HL-60/S4 treated with retinoic acid at 250 ng/mL for 4 days and 3 days (cell line): ENCODE data around the gene ATXN10.
"Not testable (repeated sequence)": the region's sequence is repeated elsewhere in the genome, so short reads cannot be mapped to it uniquely, and the experiment has no call there.

ENCODE experiments used
- in situ Hi-C: fragments of 300-500 bp; cut with MboI; formaldehyde crosslinking; loops from 2 replicates; pipeline ENCODE4 v1.7.0; 2022; ENCODE audit warnings: low sequenced_read_pairs

The ATXN10 gene

DNA sequence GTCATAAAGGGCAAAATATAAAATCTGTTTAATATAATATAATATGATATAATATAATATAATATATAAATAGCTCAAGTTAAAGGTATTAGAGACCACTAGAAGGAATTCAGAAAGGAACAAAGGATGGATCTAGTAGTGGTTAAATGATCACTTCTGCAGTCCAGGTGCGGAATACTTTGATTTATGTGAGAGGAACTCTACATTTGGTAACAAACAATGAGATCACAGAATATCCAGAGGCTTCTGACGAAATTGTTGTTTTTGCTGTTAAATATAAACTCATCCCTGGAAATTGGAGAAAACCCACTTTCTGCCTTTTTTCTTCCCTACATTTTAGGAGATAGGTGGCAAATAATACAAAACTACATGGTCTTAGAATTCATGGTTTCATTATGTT, 36.0 kb downstream of the ATXN10 start:
- in situ Hi-C loops = no loop called here

- in situ Hi-C loops = no loop called here
Measured at GRCh38 chr22:45708145-45708544, 36.5 kb downstream of the ATXN10 start.

GRCh38 chr22:45709060-45709739, 37.6 kb downstream of the ATXN10 start:
- in situ Hi-C loops = no loop called here

DNA sequence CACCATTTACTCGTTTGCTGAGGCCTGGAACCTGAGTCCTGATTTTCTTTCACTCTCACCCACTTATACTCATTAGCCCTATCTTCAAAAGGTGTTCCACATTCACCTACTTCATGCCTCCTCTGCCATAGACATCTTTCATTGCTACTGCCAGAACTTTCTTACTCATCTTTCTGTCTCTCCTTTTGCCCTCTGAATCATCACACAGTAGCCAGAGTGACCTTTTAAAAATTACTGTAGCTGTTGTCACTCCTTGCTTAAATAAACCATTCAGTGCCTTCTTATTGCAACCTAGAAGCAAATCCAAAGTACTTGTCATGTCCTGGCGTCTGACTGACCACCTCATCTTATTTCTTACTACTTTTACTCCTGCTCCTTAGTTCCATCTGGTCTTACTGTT, 38.2 kb downstream of the ATXN10 start:
- in situ Hi-C loops = no loop called here

- in situ Hi-C loops = no loop called here
Measured at GRCh38 chr22:45710469-45710868, 38.8 kb downstream of the ATXN10 start.

DNA sequence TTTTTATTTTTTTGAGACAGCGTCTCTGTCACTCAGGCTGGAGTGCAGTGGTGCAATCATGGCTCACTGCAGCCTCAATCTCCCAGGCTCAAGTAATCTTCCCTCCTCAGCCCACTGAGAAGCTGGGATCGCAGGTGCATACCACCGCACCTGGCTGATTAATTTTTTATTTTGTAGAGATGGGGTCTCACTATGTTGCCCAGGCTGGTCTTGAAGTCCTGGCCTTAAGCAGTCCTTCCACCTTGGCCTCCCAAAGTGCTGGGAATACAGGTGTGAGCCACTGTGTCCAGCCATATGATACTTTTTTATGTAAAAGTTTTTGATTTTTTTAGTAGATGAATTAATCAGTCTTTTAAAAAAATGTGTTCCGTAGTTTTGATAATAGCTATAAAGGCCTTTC, 42.8 kb downstream of the ATXN10 start:
- in situ Hi-C loops = not testable (repeated sequence)

- in situ Hi-C loops = no loop called here
Measured at GRCh38 chr22:45717789-45718188, 46.2 kb downstream of the ATXN10 start.

DNA sequence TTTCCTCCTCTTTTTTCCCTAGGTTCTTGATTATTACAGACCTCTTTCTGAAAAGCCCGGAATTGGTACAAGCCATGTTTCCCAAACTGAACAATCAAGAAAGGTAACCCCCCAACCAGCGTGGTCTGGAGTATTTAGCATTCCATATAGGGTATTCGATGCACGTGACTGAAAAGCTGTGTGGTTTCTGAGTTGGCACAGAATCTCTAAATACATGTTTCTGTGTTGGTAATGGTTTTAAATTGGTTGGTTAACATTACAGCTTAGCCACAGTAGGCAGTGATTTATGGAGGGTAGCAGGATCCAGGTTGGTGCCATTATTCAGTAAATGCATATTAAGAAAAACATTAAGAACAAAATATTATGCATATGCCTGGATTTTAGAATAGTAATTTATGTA, 46.8 kb downstream of the ATXN10 start:
- in situ Hi-C loops = no loop called here

DNA sequence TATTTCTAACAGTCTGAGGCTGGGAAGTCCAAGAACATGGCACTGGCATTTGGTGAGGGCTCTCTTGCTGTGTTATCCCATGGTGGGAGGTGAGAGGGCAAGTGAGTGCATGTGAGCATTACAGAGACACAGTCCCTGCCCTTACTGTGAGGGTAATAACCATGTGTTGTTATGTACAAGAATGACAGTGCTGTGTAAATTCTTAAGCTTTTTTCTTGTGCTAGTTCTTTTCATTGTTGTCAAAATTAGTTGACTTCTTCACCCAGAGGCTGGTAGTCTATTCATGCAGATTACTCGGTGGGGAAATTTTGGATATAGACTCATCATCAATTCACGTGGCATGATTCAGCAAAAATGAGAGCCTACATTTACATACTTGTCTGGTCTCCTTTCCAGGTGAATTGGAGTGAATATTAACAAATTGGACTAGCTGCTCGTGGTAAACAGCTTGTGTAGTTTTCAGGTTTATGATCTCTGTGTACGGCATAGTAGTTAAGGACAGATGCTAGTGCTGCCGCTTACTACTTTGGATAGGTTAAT, 49.3 kb downstream of the ATXN10 start:
- in situ Hi-C loops = no loop called here

DNA sequence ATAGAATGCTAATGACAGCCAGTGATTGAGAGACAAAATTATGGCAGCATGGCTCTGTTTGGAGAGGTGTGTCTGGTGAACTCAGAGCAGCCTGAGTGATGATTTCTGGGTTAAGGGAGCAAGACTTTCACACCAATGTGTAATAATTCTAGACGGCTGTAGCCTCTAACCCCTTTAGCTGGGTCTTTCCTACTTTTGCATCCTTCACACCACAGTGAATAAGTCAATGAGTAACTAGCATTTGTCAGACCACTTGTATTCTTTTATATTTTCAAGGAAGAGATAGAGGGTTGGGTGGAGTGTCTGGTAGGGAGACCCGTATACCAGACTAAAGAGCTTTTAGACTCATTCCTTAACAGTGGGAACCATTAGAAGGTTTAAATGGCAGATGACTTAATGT, 50.4 kb downstream of the ATXN10 start:
- in situ Hi-C loops = no loop called here

- in situ Hi-C loops = no loop called here
Measured at GRCh38 chr22:45726081-45726480, 54.4 kb downstream of the ATXN10 start.

DNA sequence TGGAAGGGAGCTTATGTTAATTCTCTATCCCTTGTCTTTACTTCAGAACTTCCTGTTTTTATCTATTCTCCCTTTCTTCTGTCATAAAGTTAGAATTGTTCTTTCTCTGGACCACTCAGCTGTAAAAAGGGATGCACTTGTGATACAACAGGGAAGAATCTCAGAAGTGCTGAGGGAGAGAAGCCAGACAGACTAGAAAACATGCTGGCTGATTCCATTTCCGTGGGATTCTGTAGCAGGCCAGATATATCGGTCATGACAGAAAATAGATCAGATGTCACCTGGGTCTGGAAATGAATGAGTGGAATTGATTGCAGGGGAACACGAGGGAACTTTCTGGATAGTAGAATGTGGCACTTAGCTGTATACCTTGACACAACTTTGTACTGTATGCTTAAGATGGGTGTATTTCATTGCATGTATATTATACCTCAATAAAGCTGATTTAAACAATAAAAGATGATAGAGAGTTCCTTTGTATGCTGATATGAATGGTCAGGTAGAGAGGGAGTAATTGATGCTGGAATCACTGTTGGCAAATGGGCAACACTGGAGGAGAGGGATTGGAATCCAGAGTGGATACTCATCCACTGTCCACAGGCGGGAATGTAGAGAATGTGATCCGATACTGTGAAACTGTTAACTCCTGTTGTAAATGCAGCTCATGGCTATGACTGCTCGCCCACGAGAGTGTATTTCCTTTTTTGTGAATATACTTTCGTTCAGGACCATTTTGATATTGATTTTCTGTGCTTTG, 59.6 kb downstream of the ATXN10 start:
- in situ Hi-C loops = no loop called here

DNA sequence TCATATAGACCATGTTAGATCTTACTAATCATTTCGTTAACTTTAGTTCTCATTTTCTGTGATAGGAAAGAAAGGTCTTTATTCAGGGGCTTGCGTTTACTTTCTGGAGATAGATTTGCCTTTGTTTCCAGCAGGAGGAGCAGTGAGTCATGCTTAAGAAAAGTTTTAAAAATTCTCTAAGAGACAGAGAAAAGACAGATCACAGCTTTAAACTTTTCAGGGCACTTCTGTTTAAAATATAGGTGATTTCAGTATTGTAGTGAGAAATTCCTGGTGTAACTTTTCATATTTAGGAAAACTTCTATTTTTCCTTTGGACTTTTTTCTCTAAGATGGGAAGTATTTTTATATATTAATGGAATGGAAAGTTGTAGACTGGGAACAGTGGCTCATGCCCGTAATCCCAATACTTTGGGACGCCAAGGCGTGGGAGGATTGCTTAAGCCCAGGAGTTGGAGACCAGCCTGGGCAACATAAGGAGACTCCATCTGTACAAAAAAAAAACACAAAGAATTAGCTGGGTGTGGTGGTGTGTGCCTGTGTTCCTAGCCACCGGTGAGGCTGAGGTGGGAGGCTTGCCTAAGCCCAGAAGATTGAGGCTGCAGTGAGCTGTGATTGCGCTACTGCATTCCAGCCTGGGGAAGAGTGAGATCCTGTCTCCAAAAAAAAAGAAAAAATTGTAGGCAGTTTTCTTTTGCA, 60.3 kb downstream of the ATXN10 start:
- in situ Hi-C loops = no loop called here

GRCh38 chr22:45735273-45735672, 63.6 kb downstream of the ATXN10 start:
- in situ Hi-C loops = no loop called here

DNA sequence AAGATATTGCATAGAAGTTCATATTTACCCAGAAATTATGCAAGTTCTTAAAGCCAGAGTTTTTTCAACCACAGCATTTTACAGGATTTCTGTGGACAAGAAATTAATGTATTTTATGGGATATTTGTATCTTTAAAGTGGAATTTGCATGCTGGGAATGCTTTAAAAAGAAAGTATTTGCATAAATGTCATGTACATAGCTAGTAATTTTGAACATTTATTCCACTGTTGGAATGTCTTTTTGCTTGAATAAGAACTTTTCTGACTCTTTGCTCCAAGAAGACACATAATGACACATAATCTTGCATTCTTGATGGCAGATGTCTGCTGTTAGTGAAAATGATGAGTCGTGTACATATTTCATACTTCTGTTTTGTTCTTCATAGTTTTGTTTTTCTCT, 66.6 kb downstream of the ATXN10 start:
- in situ Hi-C loops = no loop called here

GRCh38 chr22:45740236-45740635, 68.6 kb downstream of the ATXN10 start:
- in situ Hi-C loops = no loop called here

DNA sequence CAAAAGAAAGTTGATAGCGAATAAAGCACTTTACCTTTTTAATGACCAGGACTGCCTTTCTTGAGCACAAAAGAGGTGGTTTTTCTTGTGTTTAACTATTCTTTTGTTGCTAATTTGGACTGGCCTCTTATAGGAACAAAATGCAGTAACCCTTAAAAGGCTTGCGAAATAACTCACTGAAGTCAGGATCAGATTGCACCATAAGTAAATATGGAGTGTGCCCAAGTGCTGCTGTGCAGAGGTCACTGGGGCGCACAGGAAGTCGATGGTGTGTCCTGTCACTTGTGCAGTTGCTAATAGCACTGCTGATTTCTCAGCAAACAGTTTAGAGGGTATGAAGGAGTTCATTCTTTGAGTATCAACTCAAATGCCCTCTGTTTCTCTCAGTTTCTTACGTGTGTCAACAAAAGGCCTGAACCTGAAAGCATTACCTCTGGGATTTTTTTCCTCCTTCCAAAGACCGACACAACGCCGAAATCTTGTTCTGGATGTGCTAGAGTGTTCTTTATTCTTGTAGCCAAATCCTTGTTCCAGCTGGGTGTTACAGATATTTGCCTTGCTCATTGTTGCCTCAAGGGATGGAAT, 71.3 kb downstream of the ATXN10 start:
- in situ Hi-C loops = no loop called here

DNA sequence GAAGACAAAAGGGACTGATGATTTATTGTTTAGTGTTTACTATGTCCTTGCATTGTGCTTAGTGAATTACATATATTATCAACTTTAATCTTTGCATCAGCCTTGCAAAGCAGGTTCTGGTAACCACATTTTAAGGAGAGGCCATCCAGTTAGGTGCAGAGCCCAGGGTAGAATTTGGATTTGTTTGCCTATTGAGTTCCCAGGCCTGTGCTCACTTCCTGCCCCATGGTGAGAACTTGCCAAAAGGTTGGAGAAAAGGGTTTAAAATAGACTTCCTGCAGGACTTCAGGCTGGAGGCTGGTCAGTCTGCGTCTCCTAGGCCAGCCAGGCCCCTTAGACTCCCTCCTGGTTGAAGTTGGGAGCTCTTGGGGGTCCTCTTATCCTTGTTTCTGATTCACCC, 72.1 kb downstream of the ATXN10 start:
- in situ Hi-C loops = no loop called here

GRCh38 chr22:45744442-45744841, 72.8 kb downstream of the ATXN10 start:
- in situ Hi-C loops = no loop called here

GRCh38 chr22:45750626-45751025, 79.0 kb downstream of the ATXN10 start:
- in situ Hi-C loops = no loop called here

GRCh38 chr22:45752036-45752435, 80.4 kb downstream of the ATXN10 start:
- in situ Hi-C loops = no loop called here
